ENCODE measurements around the gene KRTAP11-1.

KRTAP11-1 gene

GRCh38 chr21:30881480-30881879 is at the start of gene KRTAP11-1:
Gene KRTAP11-1, minus strand, starts transcription at chr21:30881580. Its CDS starts 56 bp downstream, at chr21:30881524.
- no peak for DNase-seq

- DNase-seq, result no peak
Measured at GRCh38 chr21:30924146-30924700, 42.8 kb upstream of the KRTAP11-1 start.

GRCh38 chr21:30921129-30921528 is 39.7 kb upstream of the KRTAP11-1 start:
- DNase-seq, result no peak

- no peak for DNase-seq
Measured at GRCh38 chr21:30917557-30917956, 36.2 kb upstream of the KRTAP11-1 start.

GRCh38 chr21:30900881-30901280 is 19.5 kb upstream of the KRTAP11-1 start:
- DNase-seq, result no peak

GRCh38 chr21:30882866-30883597 is 1.7 kb upstream of the KRTAP11-1 start:
- DNase-seq, result no peak

GRCh38 chr21:30880914-30881313 is 466 bp downstream of the KRTAP11-1 start:
- DNase-seq, result no peak

GRCh38 chr21:30874526-30874925 is 6.9 kb downstream of the KRTAP11-1 start:
- no peak for DNase-seq

GRCh38 chr21:30847627-30848500 is 33.5 kb downstream of the KRTAP11-1 start:
- DNase-seq, result no peak

GRCh38 chr21:30842990-30843389 is 38.4 kb downstream of the KRTAP11-1 start:
- no peak for DNase-seq

GRCh38 chr21:30839304-30839703 is 42.1 kb downstream of the KRTAP11-1 start:
- no peak for DNase-seq

GRCh38 chr21:30838536-30838935 is 42.8 kb downstream of the KRTAP11-1 start:
- no peak for DNase-seq

GRCh38 chr21:30831194-30831765 is 50.1 kb downstream of the KRTAP11-1 start:
- no peak for DNase-seq
